ENCODE measurements around the gene NETO1. TPM values are rescaled to one million over a fixed set of nuclear protein-coding genes. Genes with fewer than 3 reads are reported as not detected.

The NETO1 gene
- total RNA-seq, 2 experiments from 2014 or later, result not detected

- no TSS peak for BruUV-seq (replicated peaks)
- ChIA-PET CTCF (ENCODE audit: unreplicated experiment) (no interaction called here), POLR2A (no interaction called here)
- Histone ChIP-seq H3K9me3 (ENCODE audit: low read length) (no peaks in the 10 kb centered on the region), H3K4me3 (ENCODE audit: low read depth, low read length, poor library complexity, severe bottlenecking) (no peak overlapping the region), H3K4me1 (ENCODE audit: insufficient read depth, low read length, poor library complexity, severe bottlenecking) (no peaks in the 10 kb centered on the region), H3K36me3 (ENCODE audit: insufficient read depth, low read length) (no peaks in the 10 kb centered on the region), H3K4me2 (ENCODE audit: low read length) (no peak overlapping the region), H3K9me2 (ENCODE audit: insufficient read depth, low read length) (no peaks in the 10 kb centered on the region), H3K27ac (ENCODE audit: low read depth, low read length, poor library complexity, severe bottlenecking) (no peak overlapping the region), H3K79me2 (ENCODE audit: insufficient read depth, low read depth, low read length) (no peaks in the 10 kb centered on the region), H2AFZ (ENCODE audit: low read length) (no peak overlapping the region), H4K20me1 (ENCODE audit: insufficient read depth, low read length) (no peaks in the 10 kb centered on the region)
- TF ChIP-seq, protein P1, sequence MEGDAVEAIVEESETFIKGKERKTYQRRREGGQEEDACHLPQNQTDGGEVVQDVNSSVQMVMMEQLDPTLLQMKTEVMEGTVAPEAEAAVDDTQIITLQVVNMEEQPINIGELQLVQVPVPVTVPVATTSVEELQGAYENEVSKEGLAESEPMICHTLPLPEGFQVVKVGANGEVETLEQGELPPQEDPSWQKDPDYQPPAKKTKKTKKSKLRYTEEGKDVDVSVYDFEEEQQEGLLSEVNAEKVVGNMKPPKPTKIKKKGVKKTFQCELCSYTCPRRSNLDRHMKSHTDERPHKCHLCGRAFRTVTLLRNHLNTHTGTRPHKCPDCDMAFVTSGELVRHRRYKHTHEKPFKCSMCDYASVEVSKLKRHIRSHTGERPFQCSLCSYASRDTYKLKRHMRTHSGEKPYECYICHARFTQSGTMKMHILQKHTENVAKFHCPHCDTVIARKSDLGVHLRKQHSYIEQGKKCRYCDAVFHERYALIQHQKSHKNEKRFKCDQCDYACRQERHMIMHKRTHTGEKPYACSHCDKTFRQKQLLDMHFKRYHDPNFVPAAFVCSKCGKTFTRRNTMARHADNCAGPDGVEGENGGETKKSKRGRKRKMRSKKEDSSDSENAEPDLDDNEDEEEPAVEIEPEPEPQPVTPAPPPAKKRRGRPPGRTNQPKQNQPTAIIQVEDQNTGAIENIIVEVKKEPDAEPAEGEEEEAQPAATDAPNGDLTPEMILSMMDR (conservative IDR thresholded peaks at IDR 0.05; ENCODE audit: low read length), result no peak
- no peak for TF ChIP-seq EZH2phosphoT487 (IDR thresholded peaks at IDR 0.05; ENCODE audit: borderline replicate concordance, low read depth, low read length)
- intact Hi-C loops (cut with micrococcal nuclease; ENCODE audit: unreplicated experiment), result no loop called here
- no peak for DNase-seq (ENCODE audit: low spot score)
These were observed 175.2 kb downstream of the NETO1 start for GRCh38 chr18:72692595-72692994.

Small RNAs within 50 kb of the gene (microRNA-seq; reads per million reads assigned to microRNA genes)
- not detected for gene MIR548AV (ENCODE audit: borderline replicate concordance)

Small RNAs within 50 kb of the gene (small RNA-seq; reads per million reads assigned to genes)
- gene MIR548AV, result not detected
- 3.9 reads per million, percentile 89 among the genes with 10 or more reads in this experiment for gene RNA5SP460
